Activated B cell treated with CpG ODN at 0.5 μM for 24 hours (primary cell): ENCODE results near the gene RBMS1. TPM values are rescaled to one million over a fixed set of nuclear protein-coding genes. Genes with fewer than 3 reads are reported as not detected.

Experiments used
- ATAC-seq: fragments of 200-7000 bp; cut with Tn5 transposase; one replicate; pipeline ENCODE4 v1.10.0; 2021; ENCODE audit warnings: low read depth, mild to moderate bottlenecking, moderate library complexity
- CTCF ChIA-PET: fragments of 350-600 bp; sonication (Branson Sonifier 250); formaldehyde crosslinking; loops from one replicate; lab custom pipeline; 2021; ENCODE audit warnings: antibody characterized with exemption; lab: Charles Lee
- POLR2A ChIA-PET: fragments of 350-600 bp; sonication (Branson Sonifier 250); formaldehyde crosslinking; loops from one replicate; lab custom pipeline; 2021; ENCODE audit warnings: antibody characterized with exemption; lab: Charles Lee
- DNase-seq: peaks from one replicate; pipeline ENCODE4 v3.0.0; 2022
- H3K27ac Mint-ChIP-seq: one replicate; pipeline ENCODE4 v1.8.0; 2020; ENCODE audit warnings: mixed read lengths
- H3K27me3 Mint-ChIP-seq: one replicate; pipeline ENCODE4 v1.8.0; 2021; ENCODE audit warnings: mixed read lengths
- H3K36me3 Mint-ChIP-seq: one replicate; pipeline ENCODE4 v1.8.0; 2021; ENCODE audit warnings: low read depth, mixed read lengths
- H3K4me1 Mint-ChIP-seq: one replicate; pipeline ENCODE4 v1.8.0; 2021; ENCODE audit warnings: mixed read lengths
- H3K4me3 Mint-ChIP-seq: one replicate; pipeline ENCODE4 v1.8.0; 2020; ENCODE audit warnings: mild to moderate bottlenecking, mixed read lengths
- H3K9me3 Mint-ChIP-seq: one replicate; pipeline ENCODE4 v1.8.0; 2020; ENCODE audit warnings: mixed read lengths
- intact Hi-C: fragments of 100-400 bp; cut with micrococcal nuclease; formaldehyde crosslinking; loops from one replicate; pipeline ENCODE4 v1.15.1; 2024
- total RNA-seq: library from RNA; stranded (reverse); gene quantifications from 2 replicates; pipeline ENCODE4 v1.2.3, GENCODE V29; 2022
- TF ChIP-seq, protein P1 (sequence below): fragments of 200-600 bp; IDR thresholded peaks from one replicate; pipeline ENCODE4 v1.8.0; 2022; ENCODE audit warnings: antibody characterized with exemption, mild to moderate bottlenecking

RBMS1 gene
- total RNA-seq, 1 donor from 2014 or later, result 30.9 TPM

DNA sequence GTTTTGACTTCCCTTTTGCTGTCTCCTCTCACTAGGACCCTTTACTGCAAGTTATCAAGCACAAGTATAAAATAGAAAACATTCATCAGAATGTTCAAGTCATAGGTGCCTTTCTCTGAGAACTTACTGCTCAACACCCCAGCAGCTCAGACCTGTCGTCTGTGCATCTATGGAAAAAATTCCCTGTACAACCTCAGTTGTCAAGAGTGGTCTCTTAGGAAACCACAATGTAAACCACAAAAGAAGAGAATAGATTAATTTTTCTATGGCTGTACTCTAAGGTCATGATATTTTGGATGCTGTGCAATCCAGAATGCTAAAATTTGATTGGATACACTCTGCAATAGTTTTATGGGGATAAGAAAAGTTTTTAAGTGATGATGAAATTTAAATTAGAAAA, 84.1 kb downstream of the RBMS1 start:
- ChIA-PET CTCF (no interaction called here), POLR2A (no interaction called here)
- H3K36me3 Mint-ChIP-seq, result peaks cover 8% of the 10 kb centered on the region
- intact Hi-C loops, result loop anchor here (5.0 to 10.0 kb wide), 3 partner anchors 83 to 1905 kb away; partner anchors contain the start of genes IFIH1, LY75 and RBMS1
- TF ChIP-seq, protein P1, sequence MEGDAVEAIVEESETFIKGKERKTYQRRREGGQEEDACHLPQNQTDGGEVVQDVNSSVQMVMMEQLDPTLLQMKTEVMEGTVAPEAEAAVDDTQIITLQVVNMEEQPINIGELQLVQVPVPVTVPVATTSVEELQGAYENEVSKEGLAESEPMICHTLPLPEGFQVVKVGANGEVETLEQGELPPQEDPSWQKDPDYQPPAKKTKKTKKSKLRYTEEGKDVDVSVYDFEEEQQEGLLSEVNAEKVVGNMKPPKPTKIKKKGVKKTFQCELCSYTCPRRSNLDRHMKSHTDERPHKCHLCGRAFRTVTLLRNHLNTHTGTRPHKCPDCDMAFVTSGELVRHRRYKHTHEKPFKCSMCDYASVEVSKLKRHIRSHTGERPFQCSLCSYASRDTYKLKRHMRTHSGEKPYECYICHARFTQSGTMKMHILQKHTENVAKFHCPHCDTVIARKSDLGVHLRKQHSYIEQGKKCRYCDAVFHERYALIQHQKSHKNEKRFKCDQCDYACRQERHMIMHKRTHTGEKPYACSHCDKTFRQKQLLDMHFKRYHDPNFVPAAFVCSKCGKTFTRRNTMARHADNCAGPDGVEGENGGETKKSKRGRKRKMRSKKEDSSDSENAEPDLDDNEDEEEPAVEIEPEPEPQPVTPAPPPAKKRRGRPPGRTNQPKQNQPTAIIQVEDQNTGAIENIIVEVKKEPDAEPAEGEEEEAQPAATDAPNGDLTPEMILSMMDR, result no peak
- no peaks in the 10 kb centered on the region for H3K9me3 Mint-ChIP-seq
- no peak overlapping the region for H3K27ac Mint-ChIP-seq
- no peak for DNase-seq
- peaks cover 62% of the 10 kb centered on the region for H3K4me1 Mint-ChIP-seq
- peaks cover 4% of the 10 kb centered on the region for H3K27me3 Mint-ChIP-seq
- peak overlapping the region; percentile 44 for H3K4me3 Mint-ChIP-seq
- ATAC-seq, result no peak

DNA sequence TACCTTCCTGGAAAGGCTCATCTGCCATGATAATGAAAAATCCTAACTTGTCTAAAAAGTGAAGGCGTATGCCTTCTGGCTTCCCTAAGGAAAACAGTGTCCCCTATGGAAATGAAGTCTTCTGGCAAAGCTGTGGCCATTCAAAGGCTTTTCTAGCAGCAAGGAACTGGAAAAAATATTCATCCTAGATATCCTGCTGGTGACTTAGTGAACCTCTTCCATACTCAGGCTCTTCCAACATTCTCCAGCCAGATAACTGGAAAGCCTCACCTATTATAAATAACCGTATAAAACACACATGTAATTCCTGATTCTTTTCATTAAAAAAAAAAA, 84.7 kb downstream of the RBMS1 start:
- Mint-ChIP-seq H3K27ac (peak overlapping the region; percentile 92), H3K4me3 (peak overlapping the region; percentile 88), H3K9me3 (no peaks in the 10 kb centered on the region), H3K27me3 (peaks cover under 1% of the 10 kb centered on the region), H3K4me1 (peaks cover 66% of the 10 kb centered on the region), H3K36me3 (peaks cover 8% of the 10 kb centered on the region)
- DNase-seq (no peak), ATAC-seq (no peak)
- ChIA-PET POLR2A (no interaction called here), CTCF (interaction anchor here (0.6 to 2.8 kb wide), 2 partner anchors 21 to 70 kb away, joined by 5 to 16 read pairs; no protein-coding TSS in a partner anchor)
- intact Hi-C loops, result loop anchor here (5.0 to 10.0 kb wide), 3 partner anchors 83 to 1906 kb away; partner anchors contain the start of genes IFIH1, LY75 and RBMS1
- TF ChIP-seq, protein P1, result no peak

DNA sequence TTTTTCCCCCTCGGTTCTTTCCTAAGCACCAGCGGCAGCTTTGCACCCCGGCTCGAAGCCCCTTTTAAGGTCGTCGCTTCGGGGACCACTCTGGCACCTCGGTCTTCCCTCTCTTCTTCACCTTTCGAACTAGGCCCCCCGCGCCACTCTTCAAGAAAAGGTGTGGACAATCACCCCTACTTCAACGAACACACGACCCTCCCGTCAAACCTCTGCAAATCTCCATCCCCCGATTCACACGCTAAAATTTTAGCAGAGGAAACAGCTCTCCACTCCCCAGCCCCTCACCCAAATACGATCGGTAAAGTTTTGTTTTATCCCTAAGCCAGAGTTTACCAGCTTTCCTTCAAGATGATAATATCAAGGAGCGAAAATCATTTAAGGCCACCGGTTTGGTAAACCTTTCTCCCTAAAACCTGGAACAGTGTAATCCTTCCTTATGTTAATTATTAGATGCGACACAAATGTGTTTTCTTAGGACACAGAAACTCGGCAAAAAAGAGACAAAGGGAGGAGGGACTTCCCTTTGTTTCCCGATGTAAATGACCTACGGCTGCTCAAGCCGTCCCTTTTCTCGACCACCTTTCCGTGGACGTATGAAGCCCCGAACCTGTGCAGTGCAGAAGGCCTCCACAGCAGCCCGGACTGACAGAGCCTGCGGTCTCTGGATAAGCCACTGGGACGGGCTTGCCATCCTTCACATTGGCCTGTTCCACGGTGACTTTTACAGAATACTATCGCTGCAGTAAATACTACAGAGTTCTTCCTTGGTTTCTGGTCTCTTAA, 85.2 kb downstream of the RBMS1 start:
- Mint-ChIP-seq H3K9me3 (no peaks in the 10 kb centered on the region), H3K4me1 (peaks cover 72% of the 10 kb centered on the region), H3K36me3 (peaks cover 8% of the 10 kb centered on the region), H3K4me3 (peak overlapping the region; percentile 88), H3K27me3 (no peaks in the 10 kb centered on the region), H3K27ac (peak overlapping the region; percentile 92)
- ChIA-PET POLR2A (interaction anchor here (0.6 to 3.2 kb wide), 5 partner anchors 20 to 138 kb away, joined by 3 to 37 read pairs (median 4); no protein-coding TSS in a partner anchor), CTCF (interaction anchor here (0.6 to 2.8 kb wide), 3 partner anchors 21 to 83 kb away, joined by 3 to 16 read pairs (median 5); no protein-coding TSS in a partner anchor)
- intact Hi-C loops, result loop anchor here (5.0 to 10.0 kb wide), 3 partner anchors 84 to 1906 kb away; partner anchors contain the start of genes IFIH1, LY75 and RBMS1
- TF ChIP-seq, protein P1, result no peak
- DNase-seq, result no peak
- no peak for ATAC-seq

DNA sequence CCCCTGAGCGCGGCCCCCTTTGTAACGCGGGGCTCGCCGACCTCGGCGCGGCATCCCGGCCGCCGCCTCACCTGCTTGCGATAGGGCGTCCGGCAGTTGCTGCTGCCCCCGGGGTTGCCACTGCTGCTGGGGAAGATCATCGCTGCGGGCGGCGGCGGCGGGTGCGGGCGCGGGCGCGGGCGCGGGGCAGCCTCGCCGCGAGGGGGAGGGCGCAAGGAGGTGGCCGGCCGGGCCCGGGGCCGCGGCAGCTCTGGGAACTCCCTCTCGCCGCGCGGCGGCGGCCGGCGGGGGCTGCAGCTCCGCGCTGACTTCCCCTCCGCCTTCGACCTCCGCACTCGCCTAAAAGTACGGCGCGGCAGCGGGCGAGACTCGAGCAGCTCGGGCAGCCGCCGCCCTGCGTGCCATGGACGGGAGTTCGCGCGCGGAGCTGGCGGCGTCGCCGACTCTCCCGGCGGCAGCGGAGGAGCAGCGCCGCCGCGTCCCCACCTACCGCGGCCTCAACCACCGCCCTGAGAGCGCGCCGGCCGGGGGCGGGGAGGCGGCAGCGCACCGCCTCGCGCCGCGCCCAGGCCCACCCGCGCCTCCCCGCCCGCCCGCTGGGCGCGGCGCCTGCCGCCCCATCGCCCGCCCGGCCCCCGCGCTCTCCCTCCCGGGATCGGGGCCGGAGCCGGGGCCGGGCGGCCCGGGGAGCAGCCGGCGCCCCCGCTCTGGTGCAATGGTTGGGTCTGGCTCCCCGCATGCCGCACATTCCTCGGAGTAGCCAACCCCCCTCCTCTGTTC, 86.0 kb downstream of the RBMS1 start:
- peaks cover 77% of the 10 kb centered on the region for H3K4me1 Mint-ChIP-seq
- peak overlapping the region; percentile 92 for H3K27ac Mint-ChIP-seq
- H3K4me3 Mint-ChIP-seq, result peak overlapping the region; percentile 91
- ChIA-PET POLR2A (interaction anchor here (0.6 to 3.2 kb wide), 13 partner anchors 11 to 830 kb away, joined by 3 to 37 read pairs (median 3); partner anchors contain the start of gene LY75), CTCF (interaction anchor here (1.2 to 2.8 kb wide), 3 partner anchors 22 to 82 kb away, joined by 3 to 16 read pairs (median 4); no protein-coding TSS in a partner anchor)
- DNase-seq (peak; percentile 79), ATAC-seq (peak; percentile 66)
- no peaks in the 10 kb centered on the region for H3K27me3 Mint-ChIP-seq
- intact Hi-C loops, result loop anchor here (1.0 to 10.0 kb wide), 9 partner anchors 13 to 1907 kb away; partner anchors contain the start of genes IFIH1, LY75, RBMS1 and TANK
- TF ChIP-seq, protein P1, result no peak
- no peaks in the 10 kb centered on the region for H3K9me3 Mint-ChIP-seq
- H3K36me3 Mint-ChIP-seq, result peaks cover 8% of the 10 kb centered on the region
